GM20431 (cell line): ENCODE data around the gene JUND.

Experiments
- in situ Hi-C: fragments of 300-500 bp; cut with MseI, MboI; formaldehyde crosslinking; loops from one replicate; pipeline ENCODE4 v1.15.0; 2020; ENCODE audit warnings: low sequenced_read_pairs; ENCODE audit not compliant: unreplicated experiment

The JUND gene

GRCh38 chr19:18281082-18282020 lies at the start of gene JUND:
TSS of gene JUND (minus strand) at chr19:18281622. CDS start at chr19:18281484, 138 bp downstream.
- in situ Hi-C loops: no loop called here

GRCh38 chr19:18330868-18331267 lies 49.4 kb upstream of the JUND start:
- in situ Hi-C loops: no loop called here

GRCh38 chr19:18329035-18329376 lies 47.6 kb upstream of the JUND start:
- in situ Hi-C loops: loop anchor here (10.0 kb wide), 1 partner anchor 54 kb away; the partner anchor contains the start of gene IQCN

- in situ Hi-C loops: loop anchor here (10.0 kb wide), 1 partner anchor 54 kb away; the partner anchor contains the start of gene IQCN
These were observed 47.1 kb upstream of the JUND start for GRCh38 chr19:18328340-18329034.

GRCh38 chr19:18326772-18327171 lies 45.4 kb upstream of the JUND start:
- in situ Hi-C loops: loop anchor here (10.0 kb wide), 1 partner anchor 52 kb away; the partner anchor contains the start of gene IQCN

GRCh38 chr19:18324373-18324731 lies 42.9 kb upstream of the JUND start:
- in situ Hi-C loops: loop anchor here (10.0 kb wide), 1 partner anchor 50 kb away; the partner anchor contains the start of gene IQCN

- in situ Hi-C loops: loop anchor here (10.0 kb wide), 1 partner anchor 48 kb away; the partner anchor contains the start of gene IQCN
These were observed 41.5 kb upstream of the JUND start, which contains the start of gene LSM4 for GRCh38 chr19:18322759-18323460. TSS of gene LSM4 (minus strand) at chr19:18323076. CDS start at chr19:18323020, 56 bp downstream.

- in situ Hi-C loops: loop anchor here (10.0 kb wide), 1 partner anchor 48 kb away; the partner anchor contains the start of gene IQCN
These were observed 40.9 kb upstream of the JUND start for GRCh38 chr19:18322318-18322758.

GRCh38 chr19:18321734-18322102 lies 40.3 kb upstream of the JUND start:
- in situ Hi-C loops: loop anchor here (10.0 kb wide), 1 partner anchor 47 kb away; the partner anchor contains the start of gene IQCN

GRCh38 chr19:18320865-18321733 lies 39.7 kb upstream of the JUND start:
- in situ Hi-C loops: loop anchor here (10.0 kb wide), 1 partner anchor 46 kb away; the partner anchor contains the start of gene IQCN

GRCh38 chr19:18319591-18320135 lies 38.2 kb upstream of the JUND start:
- in situ Hi-C loops: loop anchor here (10.0 kb wide), 1 partner anchor 45 kb away; the partner anchor contains the start of gene IQCN

GRCh38 chr19:18317961-18318800 lies 36.8 kb upstream of the JUND start:
- in situ Hi-C loops: no loop called here

- in situ Hi-C loops: no loop called here
These were observed 32.0 kb upstream of the JUND start for GRCh38 chr19:18313398-18313797.

- in situ Hi-C loops: no loop called here
These were observed 30.7 kb upstream of the JUND start for GRCh38 chr19:18312092-18312534.

- in situ Hi-C loops: no loop called here
These were observed 30.2 kb upstream of the JUND start for GRCh38 chr19:18311502-18312091.

- in situ Hi-C loops: no loop called here
These were observed 29.5 kb upstream of the JUND start for GRCh38 chr19:18310966-18311365.
